Activated CD8-positive, alpha-beta memory T cell treated with anti-CD3 and anti-CD28 coated beads for 48 hours (primary cell): ENCODE measurements around the gene CDH5.

Source experiments
- DNase-seq, 3 experiments: peaks; one replicate each; pipeline ENCODE4 v3.0.0-alpha.2; 2020; ENCODE audit warnings: low read depth in 2 of 3, low spot score in 2 of 3

The CDH5 gene

GRCh38 chr16:66416136-66416535 lies 49.6 kb downstream of the CDH5 start:
- DNase-seq: no peak

GRCh38 chr16:66416939-66417700 lies 50.6 kb downstream of the CDH5 start:
- no peak for DNase-seq

- DNase-seq: no peak
Observed at GRCh38 chr16:66418165-66418962, 51.9 kb downstream of the CDH5 start.

- no peak for DNase-seq
Observed at GRCh38 chr16:66419527-66419926, 53.0 kb downstream of the CDH5 start.

- no peak for DNase-seq
Observed at GRCh38 chr16:66420396-66420795, 53.9 kb downstream of the CDH5 start.

- DNase-seq: no peak
Observed at GRCh38 chr16:66421891-66422290, 55.4 kb downstream of the CDH5 start.

- DNase-seq: no peak
Observed at GRCh38 chr16:66422366-66422765, 55.9 kb downstream of the CDH5 start.

- no peak for DNase-seq
Observed at GRCh38 chr16:66423177-66423576, 56.7 kb downstream of the CDH5 start.

GRCh38 chr16:66425651-66426050 lies 59.2 kb downstream of the CDH5 start:
- no peak for DNase-seq

GRCh38 chr16:66426112-66427035 lies 59.9 kb downstream of the CDH5 start:
- DNase-seq: no peak

GRCh38 chr16:66427036-66427860 lies 60.8 kb downstream of the CDH5 start, which contains the start of gene BEAN1:
Gene BEAN1 (plus strand): TSS chr16:66427295. CDS start chr16:66437677, 10,382 bp downstream.
- no peak for DNase-seq

GRCh38 chr16:66427871-66428681 lies 61.6 kb downstream of the CDH5 start:
- DNase-seq: no peak

- no peak for DNase-seq
Observed at GRCh38 chr16:66428682-66429251, 62.3 kb downstream of the CDH5 start.

- DNase-seq: no peak
Observed at GRCh38 chr16:66429290-66429962, 62.9 kb downstream of the CDH5 start.

- no peak for DNase-seq
Observed at GRCh38 chr16:66430214-66430613, 63.7 kb downstream of the CDH5 start.

- no peak for DNase-seq
Observed at GRCh38 chr16:66431760-66432159, 65.3 kb downstream of the CDH5 start.

GRCh38 chr16:66432429-66432828 lies 65.9 kb downstream of the CDH5 start:
- DNase-seq: no peak

- no peak for DNase-seq
Observed at GRCh38 chr16:66434619-66435430, 68.3 kb downstream of the CDH5 start.
